ENCODE data around the gene PRKCA. TPM values are rescaled to one million over a fixed set of nuclear protein-coding genes. Genes with fewer than 3 reads are reported as not detected.

The PRKCA gene
- total and polyA plus RNA-seq, 9 of the 15 experiments (the other 6 are each of a cell fraction or from before 2014, with no cell fraction given): 3.2 to 33.0 (median 17.8) TPM

GRCh38 chr17:66686601-66687000 lies 384.2 kb downstream of the PRKCA start:
- Histone ChIP-seq H3K9ac (ENCODE audit: insufficient read depth in 1 of 2, low read depth in 2 of 2, low read length in 2 of 2) (no peak overlapping the region), H3K27me3 (ENCODE audit: control insufficient read depth in 2 of 2, insufficient read depth in 2 of 2, low read length in 2 of 2) (no peaks in the 10 kb centered on the region), H3K4me3 (no peak overlapping the region), H3K36me3 (ENCODE audit: control insufficient read depth, insufficient read depth, low read length) (peaks cover 36% of the 10 kb centered on the region; the same call in 2 of the 3 replicates), H3K79me2 (ENCODE audit: control insufficient read depth, insufficient read depth, low read length) (no peaks in the 10 kb centered on the region), H2AFZ (ENCODE audit: low read depth, low read length) (no peak overlapping the region), H3K27ac (ENCODE audit: extremely low read depth, low read depth, low read length) (no peak overlapping the region), H3K9me3 (replicated peaks; ENCODE audit: control insufficient read depth, insufficient read depth, low read depth, low read length) (no peaks in the 10 kb centered on the region), H3K9me1 (ENCODE audit: control insufficient read depth, insufficient read depth, low read length) (no peaks in the 10 kb centered on the region), H3K4me2 (ENCODE audit: insufficient read depth, low read length) (no peak overlapping the region), H3K4me1 (replicated peaks in 1 of 2; ENCODE audit: control insufficient read depth in 2 of 2, insufficient read depth in 2 of 2, low read length in 2 of 2) (no peaks in the 10 kb centered on the region), H4K20me1 (replicated peaks; ENCODE audit: control insufficient read depth, insufficient read depth, low read length) (no peaks in the 10 kb centered on the region)
- ChIA-PET CTCF (ENCODE audit: low intra/inter-chr PET ratio) (no interaction called here), POLR2A (interaction anchor here (0.9 kb wide), 1 partner anchor 53 kb away, joined by 3 read pairs; no protein-coding TSS in a partner anchor)
- intact Hi-C loops (cut with micrococcal nuclease) (no loop called here), in situ Hi-C loops (cut with MboI) (no loop called here)
- no TSS peak for BruUV-seq (replicated peaks)
- TF ChIP-seq BHLHE40 (IDR thresholded peaks at IDR 0.05; ENCODE audit: low read length): no peak
- no peak for TF ChIP-seq PML (IDR thresholded peaks at IDR 0.05; ENCODE audit: low read length)
- TF ChIP-seq NR0B1 (IDR thresholded peaks at IDR 0.05; ENCODE audit: partially characterized antibody): no peak
- no peak for TF ChIP-seq MYBL2 (IDR thresholded peaks at IDR 0.05; ENCODE audit: low read depth)
- TF ChIP-seq MYBL2 (CRISPR knock-in tag; IDR thresholded peaks at IDR 0.05; ENCODE audit: borderline replicate concordance): no peak
- no peak for TF ChIP-seq ZNF561 (CRISPR knock-in tag; conservative IDR thresholded peaks at IDR 0.05)
- TF ChIP-seq POLR2B (IDR thresholded peaks at IDR 0.05; ENCODE audit: low read depth, partially characterized antibody): no peak
- no peak for TF ChIP-seq TGIF2 (CRISPR knock-in tag; IDR thresholded peaks at IDR 0.05)
- TF ChIP-seq NR2F6 (CRISPR knock-in tag; IDR thresholded peaks at IDR 0.05): no peak
- no peak for TF ChIP-seq ARNT (IDR thresholded peaks at IDR 0.05)
- no peak for TF ChIP-seq CTCF (IDR thresholded peaks at IDR 0.05 in 2 of 3, conservative IDR thresholded peaks at IDR 0.05 in 1 of 3; ENCODE audit: insufficient read depth in 2 of 3, low read depth in 1 of 3, low read length in 3 of 3)
- TF ChIP-seq IRF1 (CRISPR knock-in tag; IDR thresholded peaks at IDR 0.05; ENCODE audit: borderline replicate concordance): no peak
- no peak for TF ChIP-seq ILF3 (IDR thresholded peaks at IDR 0.05; ENCODE audit: borderline replicate concordance)
- no peak for TF ChIP-seq FOXJ3 (CRISPR knock-in tag; IDR thresholded peaks at IDR 0.05)
- no peak for TF ChIP-seq ZNF224 (CRISPR knock-in tag; IDR thresholded peaks at IDR 0.05)
- TF ChIP-seq ZNF507 (tag; conservative IDR thresholded peaks at IDR 0.05): no peak
- 80% methylated on average over 6 of the region's 6 CpGs for WGBS (ENCODE audit: insufficient coverage, low coverage, missing lambda C conversion rate)
- DNase-seq (ENCODE audit: extremely low read depth in 1 of 4, low spot score in 3 of 4) (no peak), ATAC-seq (no peak), FAIRE-seq (no peak)

Data from K562 (cell line).